ENCODE measurements around the gene SPEN. TPM values are rescaled to one million over a fixed set of nuclear protein-coding genes. Genes with fewer than 3 reads are reported as not detected.

The SPEN gene
- total and polyA plus RNA-seq, 2 experiments from 2014 or later = 24.3 to 25.9 TPM

DNA sequence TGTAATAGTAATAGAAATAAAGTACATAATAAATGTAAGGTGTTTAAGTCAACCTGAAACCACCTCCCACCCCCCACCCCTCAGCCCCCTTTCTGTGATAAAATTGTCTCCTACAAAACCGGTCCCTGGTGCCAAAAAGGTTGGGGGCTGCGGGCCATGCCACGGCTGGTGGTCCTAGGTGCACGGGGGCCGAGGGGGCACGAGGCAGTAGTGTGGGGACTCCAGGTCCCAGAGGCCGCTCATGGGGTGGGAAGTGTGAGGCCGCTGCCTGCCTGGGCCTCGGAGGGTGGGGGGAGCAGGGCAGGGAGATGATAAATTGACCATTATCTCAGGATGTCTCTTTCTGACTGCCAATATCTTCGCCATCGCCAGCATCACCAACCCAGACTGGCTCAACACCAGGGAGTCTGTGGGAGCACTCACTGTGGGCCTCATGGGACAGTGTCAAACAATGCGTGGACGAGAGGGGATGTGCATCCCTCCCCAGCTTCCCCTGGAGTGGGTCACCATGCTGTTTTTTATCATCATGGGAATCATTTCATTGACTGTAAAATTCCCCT is 121.9 kb downstream of the SPEN start:
- DNase-seq (ENCODE audit: low spot score) = no peak
- no peaks in the 10 kb centered on the region for H3K9me2 ChIP-seq (replicated peaks; ENCODE audit: insufficient read depth)
- no peaks in the 10 kb centered on the region for H3K9me3 ChIP-seq (ENCODE audit: low read depth)
- H3K4me2 ChIP-seq = no peak overlapping the region
- peaks cover 97% of the 10 kb centered on the region for H3K79me2 ChIP-seq
- H2AFZ ChIP-seq = no peak overlapping the region
- no peak for TF ChIP-seq EZH2 (IDR thresholded peaks at IDR 0.05; ENCODE audit: borderline replicate concordance)
- no peak for TF ChIP-seq EZH2phosphoT487 (IDR thresholded peaks at IDR 0.05; ENCODE audit: low read depth, severe bottlenecking, unreplicated experiment)
- TF ChIP-seq, protein P1, sequence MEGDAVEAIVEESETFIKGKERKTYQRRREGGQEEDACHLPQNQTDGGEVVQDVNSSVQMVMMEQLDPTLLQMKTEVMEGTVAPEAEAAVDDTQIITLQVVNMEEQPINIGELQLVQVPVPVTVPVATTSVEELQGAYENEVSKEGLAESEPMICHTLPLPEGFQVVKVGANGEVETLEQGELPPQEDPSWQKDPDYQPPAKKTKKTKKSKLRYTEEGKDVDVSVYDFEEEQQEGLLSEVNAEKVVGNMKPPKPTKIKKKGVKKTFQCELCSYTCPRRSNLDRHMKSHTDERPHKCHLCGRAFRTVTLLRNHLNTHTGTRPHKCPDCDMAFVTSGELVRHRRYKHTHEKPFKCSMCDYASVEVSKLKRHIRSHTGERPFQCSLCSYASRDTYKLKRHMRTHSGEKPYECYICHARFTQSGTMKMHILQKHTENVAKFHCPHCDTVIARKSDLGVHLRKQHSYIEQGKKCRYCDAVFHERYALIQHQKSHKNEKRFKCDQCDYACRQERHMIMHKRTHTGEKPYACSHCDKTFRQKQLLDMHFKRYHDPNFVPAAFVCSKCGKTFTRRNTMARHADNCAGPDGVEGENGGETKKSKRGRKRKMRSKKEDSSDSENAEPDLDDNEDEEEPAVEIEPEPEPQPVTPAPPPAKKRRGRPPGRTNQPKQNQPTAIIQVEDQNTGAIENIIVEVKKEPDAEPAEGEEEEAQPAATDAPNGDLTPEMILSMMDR (IDR thresholded peaks at IDR 0.05; ENCODE audit: poor library complexity) = no peak
- no peaks in the 10 kb centered on the region for H3K36me3 ChIP-seq (replicated peaks; ENCODE audit: insufficient read depth, low read depth)
- 99% methylated on average over 10 of the region's 13 CpGs for WGBS (ENCODE audit: low lambda C conversion rate, missing lambda C conversion rate)
- H3K27me3 ChIP-seq = no peaks in the 10 kb centered on the region
- H3K27ac ChIP-seq = no peak overlapping the region
- peaks cover 13% of the 10 kb centered on the region for H4K20me1 ChIP-seq (ENCODE audit: insufficient read depth, poor library complexity, severe bottlenecking)
- H3K4me1 ChIP-seq (ENCODE audit: insufficient read depth) = peaks cover 9% of the 10 kb centered on the region
- no peak overlapping the region for H3K4me3 ChIP-seq

DNA sequence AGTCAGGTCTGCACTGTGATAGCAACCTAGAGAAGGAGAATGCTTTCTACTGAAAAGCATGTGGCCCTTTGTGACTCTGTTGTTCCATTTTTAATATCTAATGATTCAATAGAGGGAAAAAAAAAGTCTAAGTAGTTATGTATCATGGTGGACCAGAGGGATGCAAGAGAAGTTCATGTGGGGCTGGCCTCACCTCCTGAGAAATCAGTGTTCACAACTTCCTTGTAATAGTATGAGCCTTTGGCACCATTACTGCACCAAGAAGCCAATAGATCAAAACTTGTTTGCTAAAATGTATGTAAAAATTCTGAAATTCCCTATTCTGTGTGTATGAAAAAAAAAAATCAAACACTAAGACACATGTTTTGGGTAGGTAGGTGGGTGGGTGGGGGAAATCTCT is 123.4 kb downstream of the SPEN start:
- H3K4me3 ChIP-seq = no peak overlapping the region
- no peak overlapping the region for H3K27ac ChIP-seq
- no peaks in the 10 kb centered on the region for H3K27me3 ChIP-seq
- peaks cover 13% of the 10 kb centered on the region for H4K20me1 ChIP-seq (ENCODE audit: insufficient read depth, poor library complexity, severe bottlenecking)
- no peaks in the 10 kb centered on the region for H3K36me3 ChIP-seq (replicated peaks; ENCODE audit: insufficient read depth, low read depth)
- H3K9me3 ChIP-seq (ENCODE audit: low read depth) = no peaks in the 10 kb centered on the region
- no peak for DNase-seq (ENCODE audit: low spot score)
- TF ChIP-seq, protein P1 (IDR thresholded peaks at IDR 0.05; ENCODE audit: poor library complexity) = no peak
- TF ChIP-seq EZH2 (IDR thresholded peaks at IDR 0.05; ENCODE audit: borderline replicate concordance) (no peak), EZH2phosphoT487 (IDR thresholded peaks at IDR 0.05; ENCODE audit: low read depth, severe bottlenecking, unreplicated experiment) (no peak)
- no peak overlapping the region for H3K4me2 ChIP-seq
- peaks cover 16% of the 10 kb centered on the region for H3K4me1 ChIP-seq (ENCODE audit: insufficient read depth)
- peaks cover 96% of the 10 kb centered on the region for H3K79me2 ChIP-seq
- H3K9me2 ChIP-seq (replicated peaks; ENCODE audit: insufficient read depth) = no peaks in the 10 kb centered on the region
- no peak overlapping the region for H2AFZ ChIP-seq

DNA sequence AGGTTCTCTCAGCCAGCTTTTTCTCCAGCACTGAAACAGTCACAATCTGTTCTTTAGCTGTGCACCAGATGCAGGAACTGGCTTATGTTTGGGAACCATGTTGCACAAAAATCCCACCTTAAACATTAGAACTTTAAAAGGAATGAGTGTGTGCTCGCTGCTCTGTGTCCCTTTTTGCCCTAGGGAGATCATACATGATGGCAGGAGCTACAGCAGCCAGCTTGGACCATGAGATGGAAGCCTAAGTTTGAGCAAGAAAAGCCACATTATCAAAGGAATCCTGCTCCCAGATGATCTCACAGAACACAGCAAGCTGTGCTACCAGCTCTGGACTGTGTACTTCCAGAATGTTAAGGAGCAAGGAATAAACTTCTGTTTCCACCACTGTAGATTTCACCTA is 124.9 kb downstream of the SPEN start:
- TF ChIP-seq, protein P1 (IDR thresholded peaks at IDR 0.05; ENCODE audit: poor library complexity) = no peak
- TF ChIP-seq EZH2 (IDR thresholded peaks at IDR 0.05; ENCODE audit: borderline replicate concordance) = no peak
- no peak for TF ChIP-seq EZH2phosphoT487 (IDR thresholded peaks at IDR 0.05; ENCODE audit: low read depth, severe bottlenecking, unreplicated experiment)
- peaks cover 13% of the 10 kb centered on the region for H4K20me1 ChIP-seq (ENCODE audit: insufficient read depth, poor library complexity, severe bottlenecking)
- no peak overlapping the region for H2AFZ ChIP-seq
- no peaks in the 10 kb centered on the region for H3K27me3 ChIP-seq
- H3K4me1 ChIP-seq (ENCODE audit: insufficient read depth) = peaks cover 9% of the 10 kb centered on the region
- no peaks in the 10 kb centered on the region for H3K36me3 ChIP-seq (replicated peaks; ENCODE audit: insufficient read depth, low read depth)
- no peak overlapping the region for H3K4me2 ChIP-seq
- H3K9me2 ChIP-seq (replicated peaks; ENCODE audit: insufficient read depth) = no peaks in the 10 kb centered on the region
- no peak overlapping the region for H3K4me3 ChIP-seq
- peaks cover 81% of the 10 kb centered on the region for H3K79me2 ChIP-seq
- WGBS (ENCODE audit: low lambda C conversion rate, missing lambda C conversion rate) = 91% methylated on average over 1 of the region's 1 CpG
- DNase-seq (ENCODE audit: low spot score) = no peak
- H3K9me3 ChIP-seq (ENCODE audit: low read depth) = no peaks in the 10 kb centered on the region
- no peak overlapping the region for H3K27ac ChIP-seq

DNA sequence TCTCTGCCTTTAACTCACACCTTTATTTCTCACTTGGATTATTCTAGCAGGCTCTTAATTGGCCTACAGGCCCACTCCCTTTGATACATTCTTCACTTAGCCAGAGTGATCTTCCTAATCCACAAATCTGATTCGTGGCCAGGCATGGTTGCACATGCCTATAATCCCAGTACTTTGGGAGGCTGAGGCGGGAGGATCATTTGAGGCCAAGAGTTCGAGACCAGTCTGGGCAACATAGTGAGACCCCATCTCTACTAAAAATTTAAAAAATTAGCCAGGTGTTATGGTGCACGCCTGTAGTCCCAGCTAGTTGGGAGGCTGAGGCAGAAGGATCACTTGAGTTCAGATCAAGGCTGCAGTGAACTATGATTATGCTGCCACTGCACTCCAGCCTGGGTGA is 126.3 kb downstream of the SPEN start:
- Histone ChIP-seq H3K4me3 (no peak overlapping the region), H3K4me2 (no peak overlapping the region), H3K9me3 (ENCODE audit: low read depth) (no peaks in the 10 kb centered on the region), H3K27me3 (no peaks in the 10 kb centered on the region), H3K79me2 (peaks cover 68% of the 10 kb centered on the region), H4K20me1 (ENCODE audit: insufficient read depth, poor library complexity, severe bottlenecking) (peaks cover 8% of the 10 kb centered on the region), H2AFZ (no peak overlapping the region), H3K9me2 (replicated peaks; ENCODE audit: insufficient read depth) (no peaks in the 10 kb centered on the region), H3K4me1 (ENCODE audit: insufficient read depth) (peaks cover 9% of the 10 kb centered on the region), H3K27ac (no peak overlapping the region), H3K36me3 (replicated peaks; ENCODE audit: insufficient read depth, low read depth) (no peaks in the 10 kb centered on the region)
- WGBS (ENCODE audit: low lambda C conversion rate, missing lambda C conversion rate) = 96% methylated on average over 4 of the region's 4 CpGs
- DNase-seq (ENCODE audit: low spot score) = no peak
- TF ChIP-seq, protein P1 (IDR thresholded peaks at IDR 0.05; ENCODE audit: poor library complexity) = no peak
- TF ChIP-seq EZH2phosphoT487 (IDR thresholded peaks at IDR 0.05; ENCODE audit: low read depth, severe bottlenecking, unreplicated experiment) = no peak
- no peak for TF ChIP-seq EZH2 (IDR thresholded peaks at IDR 0.05; ENCODE audit: borderline replicate concordance)
